ENCODE results near the gene OGFOD2.

The OGFOD2 gene

GRCh38 chr12:122974892-122975789 is at the start of gene OGFOD2:
TSS of gene OGFOD2 (plus strand) at chr12:122975244. CDS start at chr12:122975252, 8 bp downstream.
- H3K27ac ChIP-seq, result peak within 1 kb of the TSS; percentile 92
- TF ChIP-seq CTCF (conservative IDR thresholded peaks at IDR 0.05), result no peak

- TF ChIP-seq CTCF (conservative IDR thresholded peaks at IDR 0.05) (no peak), ZFX (IDR thresholded peaks at IDR 0.05) (no peak)
- no peak overlapping the region for H3K27ac ChIP-seq
These were observed 47.2 kb upstream of the OGFOD2 start for GRCh38 chr12:122927756-122928403.

DNA sequence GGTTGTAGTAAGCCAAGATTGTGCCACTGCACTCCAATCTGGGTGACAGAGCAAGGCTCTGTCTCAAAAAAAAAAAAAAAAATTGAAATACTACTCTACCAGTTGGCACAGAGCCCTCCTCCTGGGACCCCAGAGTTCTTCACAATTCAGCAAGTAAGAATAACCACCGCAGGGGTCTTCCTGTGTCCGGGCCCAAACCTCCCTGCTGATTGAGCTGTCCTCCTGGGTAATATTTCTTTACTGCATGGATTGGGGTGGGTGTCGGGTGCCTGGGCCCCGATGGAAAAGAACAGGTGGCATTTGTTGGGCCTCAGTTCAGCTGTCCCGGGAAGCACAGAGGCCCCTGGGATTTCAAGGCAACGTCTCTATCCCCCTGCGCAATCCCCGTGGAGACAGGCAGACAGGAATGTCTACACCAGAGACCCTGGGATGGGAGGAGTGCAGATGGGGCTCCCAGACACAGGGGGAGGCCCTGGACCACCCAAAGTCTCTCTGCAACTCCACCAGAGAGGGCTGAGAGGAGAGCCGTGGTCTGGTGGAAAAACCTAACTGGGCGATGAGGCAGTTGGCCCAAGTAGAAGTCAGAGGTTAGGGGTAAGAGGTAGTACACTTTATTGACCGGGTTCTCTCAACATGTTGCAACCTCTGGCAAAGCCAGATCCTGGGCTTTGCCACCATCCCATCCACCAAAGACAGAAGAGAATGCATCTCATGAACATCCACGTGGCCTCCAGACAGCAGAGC is 46.5 kb upstream of the OGFOD2 start:
- no peak overlapping the region for H3K27ac ChIP-seq
- TF ChIP-seq ZFX (IDR thresholded peaks at IDR 0.05), result no peak
- TF ChIP-seq CTCF (conservative IDR thresholded peaks at IDR 0.05), result no peak

- H3K27ac ChIP-seq, result no peak overlapping the region
These were observed 45.9 kb upstream of the OGFOD2 start for GRCh38 chr12:122929148-122929538.

DNA sequence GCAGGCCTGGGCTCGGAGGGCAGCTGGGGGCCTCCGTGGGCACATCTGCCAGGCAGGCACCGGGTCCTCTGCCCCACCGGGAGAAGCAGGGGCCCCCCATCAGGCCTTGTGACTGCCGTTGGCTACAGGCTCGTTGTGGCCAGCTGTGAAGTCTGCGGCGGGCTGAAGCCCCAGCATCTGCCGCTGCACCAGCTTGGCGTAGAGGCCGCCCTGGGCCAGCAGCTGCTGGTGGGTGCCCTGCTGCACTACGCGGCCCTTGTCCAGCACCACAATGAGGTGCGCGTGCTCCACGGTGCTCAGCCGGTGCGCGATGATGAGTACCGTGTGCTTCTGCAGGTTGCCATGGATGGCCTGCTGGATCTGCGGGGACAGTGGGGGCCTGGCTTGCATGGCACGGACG is 45.2 kb upstream of the OGFOD2 start:
- TF ChIP-seq ZFX (IDR thresholded peaks at IDR 0.05) (no peak), CTCF (conservative IDR thresholded peaks at IDR 0.05) (no peak)
- H3K27ac ChIP-seq, result no peak overlapping the region

More at GRCh38 chr12:122929148-122929538, 45.9 kb upstream of the OGFOD2 start:
- TF ChIP-seq CTCF (conservative IDR thresholded peaks at IDR 0.05) (no peak), ZFX (IDR thresholded peaks at IDR 0.05) (no peak)

DNA sequence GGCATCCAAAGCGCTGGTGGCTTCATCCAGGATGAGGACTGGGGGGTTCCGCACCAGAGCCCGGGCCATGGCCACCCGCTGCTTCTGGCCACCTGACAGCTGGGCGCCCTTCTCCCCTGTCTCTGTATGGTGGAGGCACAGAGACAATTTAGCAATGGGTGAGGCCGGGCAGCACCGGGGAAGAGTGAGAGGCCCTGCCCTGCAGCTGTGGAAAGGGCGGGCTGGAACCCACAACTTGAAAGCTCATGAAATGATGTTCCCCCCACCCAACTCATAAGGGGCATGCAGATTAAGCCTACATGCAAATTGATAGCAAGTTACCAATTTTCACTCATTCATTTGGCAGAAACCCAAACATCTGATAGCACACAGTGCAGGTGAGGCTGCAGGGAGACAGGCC is 42.8 kb upstream of the OGFOD2 start:
- TF ChIP-seq CTCF (conservative IDR thresholded peaks at IDR 0.05), result no peak
- no peak for TF ChIP-seq ZFX (IDR thresholded peaks at IDR 0.05)

More for the DNA sequence above, 42.8 kb upstream of the OGFOD2 start:
- H3K27ac ChIP-seq, result no peak overlapping the region
